Gastrocnemius medialis (tissue), 4 donors: ENCODE results near the gene RAB23.

Experiments
- CTCF ChIP-seq, 5 experiments: fragments of 450-650 bp in 3 of 5; fragments of 200-600 bp in 2 of 5; sonication (generic) in 2 of 5; IDR thresholded peaks in 4 of 5; conservative IDR thresholded peaks in 1 of 5; 1 replicate in 4 of 5; 2 replicates in 1 of 5; pipeline ENCODE4 v1.5.1; 2016 to 2019; ENCODE audit warnings: antibody characterized with exemption in 5 of 5, mild to moderate bottlenecking in 3 of 5, moderate library complexity in 3 of 5
- POLR2A ChIP-seq, 2 donors: fragments of 450-650 bp; IDR thresholded peaks; one replicate each; pipeline ENCODE4 v1.6.1; 2017; ENCODE audit warnings: antibody characterized with exemption in 2 of 2, mild to moderate bottlenecking in 2 of 2, moderate library complexity in 2 of 2

- no peak for TF ChIP-seq CTCF (IDR thresholded peaks at IDR 0.05 in 4 of 5, conservative IDR thresholded peaks at IDR 0.05 in 1 of 5)
- no peak for TF ChIP-seq POLR2A (IDR thresholded peaks at IDR 0.05)
These were observed 73.9 kb downstream of the RAB23 start for GRCh38 chr6:57147955-57148858.
